Right kidney (tissue), 1 donor: ENCODE data around the gene IGFBP4.

Experiments
- DNase-seq: peaks from one replicate; pipeline ENCODE4 v3.0.0-alpha.2; 2016

The IGFBP4 gene

GRCh38 chr17:40487371-40488020 lies 44.2 kb downstream of the IGFBP4 start:
- no peak for DNase-seq

- DNase-seq: peak; percentile 54
Observed at GRCh38 chr17:40490289-40490853, 47.1 kb downstream of the IGFBP4 start.

GRCh38 chr17:40490982-40491381 lies 47.7 kb downstream of the IGFBP4 start:
- no peak for DNase-seq

GRCh38 chr17:40491486-40491885 lies 48.2 kb downstream of the IGFBP4 start:
- DNase-seq: no peak

- no peak for DNase-seq
Observed at GRCh38 chr17:40493697-40494096, 50.4 kb downstream of the IGFBP4 start.

DNA sequence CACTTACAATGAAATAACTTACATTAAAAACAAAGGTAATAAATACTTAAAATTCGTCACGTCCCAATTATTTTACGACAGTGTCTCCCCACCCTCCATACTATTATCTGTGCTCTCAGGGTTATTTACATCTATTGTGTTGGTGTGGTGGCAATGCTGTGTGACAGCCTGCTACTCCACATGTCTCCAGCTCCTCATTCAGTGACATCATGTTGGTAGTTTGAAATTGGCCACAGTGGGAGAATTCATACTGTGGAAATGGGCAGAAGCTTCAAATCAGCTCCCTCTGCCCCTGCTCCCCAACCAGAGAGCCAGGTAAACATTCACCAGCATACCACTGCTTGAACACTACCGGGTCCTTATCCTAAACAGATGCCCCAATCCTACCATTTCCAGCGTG lies 51.9 kb downstream of the IGFBP4 start:
- DNase-seq: no peak

GRCh38 chr17:40496170-40496569 lies 52.9 kb downstream of the IGFBP4 start:
- no peak for DNase-seq

- DNase-seq: no peak
Observed at GRCh38 chr17:40496634-40497420, 53.6 kb downstream of the IGFBP4 start.

GRCh38 chr17:40497695-40498094 lies 54.4 kb downstream of the IGFBP4 start:
- DNase-seq: no peak

DNA sequence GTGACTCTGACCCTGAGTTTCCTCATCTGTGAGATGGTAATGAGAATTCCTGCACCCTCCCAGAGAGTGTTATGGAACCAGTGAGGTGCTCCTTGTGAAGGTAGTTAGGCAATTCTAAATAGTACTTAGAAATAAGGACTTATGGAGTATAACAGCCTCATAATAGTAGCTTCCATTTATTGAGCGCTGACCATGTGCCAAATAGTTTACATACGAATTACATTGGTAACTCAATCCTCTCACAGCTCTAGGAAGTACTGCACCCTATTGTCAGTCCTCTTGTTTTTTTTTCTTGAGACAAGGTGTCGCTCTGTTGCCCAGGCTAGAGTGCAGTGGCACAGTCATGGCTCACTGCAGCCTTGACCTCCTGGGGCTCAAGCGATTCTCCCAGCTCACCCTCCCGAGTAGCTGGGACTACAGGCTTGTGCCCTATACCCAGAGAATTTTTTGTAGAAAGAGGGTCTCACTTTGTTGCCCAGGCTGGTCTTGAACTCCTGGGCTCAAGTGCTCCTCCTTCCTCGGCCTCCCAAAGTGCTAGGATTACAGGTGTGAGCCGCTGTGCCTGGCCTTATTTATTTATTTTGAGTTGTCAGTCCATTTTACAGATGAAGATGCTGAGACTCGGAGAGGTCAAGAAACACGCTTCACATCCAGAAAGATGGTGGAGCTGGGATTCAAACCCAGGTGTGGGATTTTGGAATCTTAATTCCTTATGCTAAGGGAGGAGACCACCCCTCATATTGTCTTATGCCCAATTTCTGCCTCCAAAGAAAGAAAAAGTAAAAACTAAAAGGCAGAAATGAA lies 55.2 kb downstream of the IGFBP4 start:
- DNase-seq: no peak

DNA sequence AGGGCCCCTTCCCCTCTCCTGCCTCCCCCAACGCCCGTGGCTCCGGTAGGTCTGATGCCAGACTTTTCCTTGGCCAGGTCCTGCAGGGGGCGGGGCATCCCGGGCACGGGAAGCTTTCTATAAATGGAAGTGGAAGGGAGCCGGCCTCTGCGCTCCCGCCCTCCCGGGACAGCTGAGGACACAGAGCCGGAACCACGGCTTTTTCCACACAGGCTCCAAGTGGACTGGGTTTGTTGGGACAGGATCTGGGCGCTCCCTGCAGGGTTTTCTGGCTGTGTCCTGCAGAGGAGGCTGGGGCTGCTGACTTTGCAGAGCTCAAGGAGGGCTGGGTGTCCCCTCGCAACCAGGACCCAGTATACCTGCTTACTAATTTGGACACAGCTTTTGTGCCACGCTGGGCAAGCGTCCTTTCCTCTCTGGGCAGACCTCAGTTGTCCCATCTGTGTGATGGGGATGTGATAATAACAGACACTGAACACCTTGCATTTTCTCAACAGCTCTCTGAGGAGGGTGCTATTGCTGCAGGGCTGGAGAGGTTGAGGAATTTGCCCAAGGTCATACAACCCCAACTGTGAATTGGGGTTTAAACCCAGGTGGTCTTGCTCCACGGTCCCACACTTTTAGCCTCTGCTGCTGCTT lies 56.4 kb downstream of the IGFBP4 start:
- DNase-seq: peak; percentile 69

- no peak for DNase-seq
Observed at GRCh38 chr17:40500190-40500589, 56.9 kb downstream of the IGFBP4 start.

DNA sequence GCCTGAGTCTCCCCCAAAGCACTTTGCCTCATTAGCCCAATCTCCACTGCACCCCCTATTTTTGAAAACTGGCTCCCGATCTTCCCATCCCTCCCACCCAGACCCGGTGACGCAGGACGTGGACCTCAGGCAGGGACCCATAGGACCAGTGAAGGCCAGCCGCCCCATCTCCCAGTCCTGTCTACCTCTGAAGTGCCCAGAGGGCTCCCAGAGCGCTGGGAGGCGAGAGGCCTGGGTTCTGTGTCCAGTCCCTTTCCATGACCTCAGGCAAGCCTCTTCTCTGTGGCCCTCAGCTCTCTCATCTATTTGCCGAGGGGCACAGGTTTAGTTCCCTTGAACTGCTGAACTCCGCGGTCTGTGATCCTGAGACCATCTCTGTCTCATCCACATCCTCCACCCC lies 57.5 kb downstream of the IGFBP4 start:
- no peak for DNase-seq

GRCh38 chr17:40501499-40501911 lies 58.3 kb downstream of the IGFBP4 start, which contains the start of gene TNS4:
Gene TNS4 (minus strand): TSS chr17:40501623. CDS start chr17:40496425, 5,198 bp downstream.
- DNase-seq: no peak

- DNase-seq: no peak
Observed at GRCh38 chr17:40502716-40503115, 59.5 kb downstream of the IGFBP4 start.

- DNase-seq: no peak
Observed at GRCh38 chr17:40503154-40503553, 59.9 kb downstream of the IGFBP4 start.

GRCh38 chr17:40506786-40507185 lies 63.5 kb downstream of the IGFBP4 start:
- DNase-seq: no peak
